Activated effector memory CD4-positive, alpha-beta T cell treated with Interleukin-2 at 50 U/mL for 16 hours (primary cell): ENCODE data around the gene RELN.

Experiments used
- DNase-seq: peaks from one replicate; pipeline ENCODE4 v3.0.0-alpha.2; 2020

RELN gene

GRCh38 chr7:103889451-103889850, 100.0 kb downstream of the RELN start:
- DNase-seq = no peak

GRCh38 chr7:103888603-103889153, 100.8 kb downstream of the RELN start:
- no peak for DNase-seq

GRCh38 chr7:103887853-103888602, 101.4 kb downstream of the RELN start:
- DNase-seq = no peak

GRCh38 chr7:103887050-103887449, 102.4 kb downstream of the RELN start:
- no peak for DNase-seq

- no peak for DNase-seq
Observed at GRCh38 chr7:103879928-103880600, 109.4 kb downstream of the RELN start.

- DNase-seq = no peak
Observed at GRCh38 chr7:103879411-103879810, 110.0 kb downstream of the RELN start.

GRCh38 chr7:103877565-103877964, 111.9 kb downstream of the RELN start:
- no peak for DNase-seq

GRCh38 chr7:103875718-103876117, 113.7 kb downstream of the RELN start:
- DNase-seq = no peak

GRCh38 chr7:103871473-103871872, 118.0 kb downstream of the RELN start:
- no peak for DNase-seq

- DNase-seq = no peak
Observed at GRCh38 chr7:103870664-103871063, 118.8 kb downstream of the RELN start.

GRCh38 chr7:103867874-103868273, 121.6 kb downstream of the RELN start:
- no peak for DNase-seq

GRCh38 chr7:103866919-103867318, 122.5 kb downstream of the RELN start:
- DNase-seq = no peak

- DNase-seq = no peak
Observed at GRCh38 chr7:103865442-103865841, 124.0 kb downstream of the RELN start.

- no peak for DNase-seq
Observed at GRCh38 chr7:103862302-103863035, 127.0 kb downstream of the RELN start.

GRCh38 chr7:103859709-103860108, 129.7 kb downstream of the RELN start:
- DNase-seq = no peak

- no peak for DNase-seq
Observed at GRCh38 chr7:103857435-103857834, 132.0 kb downstream of the RELN start.

GRCh38 chr7:103856929-103857328, 132.5 kb downstream of the RELN start:
- DNase-seq = no peak

GRCh38 chr7:103855671-103856070, 133.8 kb downstream of the RELN start:
- no peak for DNase-seq

- no peak for DNase-seq
Observed at GRCh38 chr7:103854611-103855010, 134.8 kb downstream of the RELN start.

GRCh38 chr7:103851357-103851756, 138.1 kb downstream of the RELN start:
- DNase-seq = no peak

GRCh38 chr7:103843689-103844480, 145.6 kb downstream of the RELN start:
- no peak for DNase-seq

- no peak for DNase-seq
Observed at GRCh38 chr7:103833401-103833800, 156.1 kb downstream of the RELN start.

GRCh38 chr7:103832438-103832837, 157.0 kb downstream of the RELN start:
- DNase-seq = no peak
